Lower leg skin (tissue), 4 donors: Measurements from ENCODE around the gene TRAPPC2L. TPM values are rescaled to one million over a fixed set of nuclear protein-coding genes. Genes with fewer than 3 reads are reported as not detected.
A peak's percentile ranks its signal among the peaks of the same experiment; 100 is the strongest.

Experiments
- DNase-seq, 2 donors: peaks; one replicate each; pipeline ENCODE4 v3.0.0-alpha.2; 2019; ENCODE audit warnings: low spot score in 2 of 2
- H3K4me3 ChIP-seq: fragments of 200-600 bp; sonication (generic); 2 replicates; pipeline ENCODE4 v1.5.1; 2017; ENCODE audit warnings: mild to moderate bottlenecking, low read depth; ENCODE audit not compliant: poor library complexity, severe bottlenecking
- POLR2A ChIP-seq, 2 donors: fragments of 450-650 bp; IDR thresholded peaks; one replicate each; pipeline ENCODE4 v1.6.1; 2016 to 2017; ENCODE audit warnings: antibody characterized with exemption in 2 of 2, mild to moderate bottlenecking in 1 of 2, moderate library complexity in 1 of 2
- WGBS, 2 donors: methylation state at CpG; one replicate each; pipeline ENCODE4 v1.1.5; 2018; 5-methylcytosine and 5-hydroxymethylcytosine counted together
- intact Hi-C: fragments of 100-400 bp; cut with DNase I; formaldehyde crosslinking; loops from one replicate; pipeline ENCODE4 v1.15.0; 2023; ENCODE audit warnings: low total_unique reads
- total RNA-seq, 4 donors: library from RNA; depleted of rRNA; stranded (reverse); fragments of >200 nt; gene quantifications; one replicate each; pipeline ENCODE4 v1.1.0, GENCODE V29; 2016
- TF ChIP-seq, protein P1 (sequence below), 3 donors: fragments of 450-650 bp; IDR thresholded peaks; one replicate each; pipeline ENCODE4 v1.5.1; 2016; ENCODE audit warnings: antibody characterized with exemption in 3 of 3, mild to moderate bottlenecking in 3 of 3, moderate library complexity in 2 of 3

The TRAPPC2L gene
- total RNA-seq, 4 donors from 2014 or later: 29.9 to 43.0 (median 38.6) TPM

DNA sequence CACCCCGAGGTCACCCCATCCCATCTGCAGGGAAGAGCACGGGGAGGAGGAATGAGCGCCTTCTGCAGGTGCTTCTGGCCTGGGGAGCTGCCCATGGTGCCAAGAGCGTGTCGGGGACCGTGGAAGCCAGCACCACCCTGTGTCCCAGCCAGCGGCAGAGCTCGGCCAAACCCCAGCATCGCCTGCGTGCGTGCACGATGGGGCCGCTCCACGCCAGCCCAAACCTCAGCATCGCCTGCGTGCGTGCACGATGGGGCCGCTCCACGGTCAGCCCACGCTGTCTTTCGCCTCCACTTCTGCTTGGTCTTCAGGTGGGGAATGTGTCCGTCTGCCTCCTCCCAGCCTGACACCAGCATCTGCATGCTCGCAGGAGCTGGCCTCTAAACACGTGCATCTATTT, 14.1 kb upstream of the TRAPPC2L start:
- H3K4me3 ChIP-seq: no peak overlapping the region
- intact Hi-C loops: no loop called here
- no peak for DNase-seq
- TF ChIP-seq, protein P1, sequence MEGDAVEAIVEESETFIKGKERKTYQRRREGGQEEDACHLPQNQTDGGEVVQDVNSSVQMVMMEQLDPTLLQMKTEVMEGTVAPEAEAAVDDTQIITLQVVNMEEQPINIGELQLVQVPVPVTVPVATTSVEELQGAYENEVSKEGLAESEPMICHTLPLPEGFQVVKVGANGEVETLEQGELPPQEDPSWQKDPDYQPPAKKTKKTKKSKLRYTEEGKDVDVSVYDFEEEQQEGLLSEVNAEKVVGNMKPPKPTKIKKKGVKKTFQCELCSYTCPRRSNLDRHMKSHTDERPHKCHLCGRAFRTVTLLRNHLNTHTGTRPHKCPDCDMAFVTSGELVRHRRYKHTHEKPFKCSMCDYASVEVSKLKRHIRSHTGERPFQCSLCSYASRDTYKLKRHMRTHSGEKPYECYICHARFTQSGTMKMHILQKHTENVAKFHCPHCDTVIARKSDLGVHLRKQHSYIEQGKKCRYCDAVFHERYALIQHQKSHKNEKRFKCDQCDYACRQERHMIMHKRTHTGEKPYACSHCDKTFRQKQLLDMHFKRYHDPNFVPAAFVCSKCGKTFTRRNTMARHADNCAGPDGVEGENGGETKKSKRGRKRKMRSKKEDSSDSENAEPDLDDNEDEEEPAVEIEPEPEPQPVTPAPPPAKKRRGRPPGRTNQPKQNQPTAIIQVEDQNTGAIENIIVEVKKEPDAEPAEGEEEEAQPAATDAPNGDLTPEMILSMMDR (IDR thresholded peaks at IDR 0.05): no peak
- no peak for TF ChIP-seq POLR2A (IDR thresholded peaks at IDR 0.05)
- WGBS, 2 donors: 93 to 95% methylated on average over 25 of the region's 25 CpGs

DNA sequence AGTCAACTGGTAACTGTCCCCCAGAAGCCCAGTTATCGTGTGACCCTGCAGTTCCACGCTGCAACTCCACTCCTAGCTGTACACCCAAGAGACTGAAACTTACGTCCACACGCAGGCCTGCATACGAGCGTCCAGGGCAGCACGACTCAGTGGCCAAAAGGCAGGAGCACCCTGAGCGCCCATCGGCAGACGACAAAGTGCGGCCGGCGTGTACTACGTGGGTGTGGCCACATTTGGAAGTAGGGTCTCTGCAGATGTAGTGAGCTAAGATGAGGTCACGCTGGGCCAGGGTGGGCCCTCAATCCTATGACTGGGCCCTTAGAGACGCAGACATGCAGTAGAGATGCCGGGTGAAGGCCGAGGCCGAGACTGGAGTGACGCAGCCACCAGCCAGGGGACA, 13.7 kb upstream of the TRAPPC2L start:
- DNase-seq: no peak
- no peak overlapping the region for H3K4me3 ChIP-seq
- intact Hi-C loops: no loop called here
- 94 to 95% methylated on average over 20 of the region's 20 CpGs for WGBS, 2 donors
- TF ChIP-seq, protein P1 (IDR thresholded peaks at IDR 0.05): no peak
- no peak for TF ChIP-seq POLR2A (IDR thresholded peaks at IDR 0.05)

DNA sequence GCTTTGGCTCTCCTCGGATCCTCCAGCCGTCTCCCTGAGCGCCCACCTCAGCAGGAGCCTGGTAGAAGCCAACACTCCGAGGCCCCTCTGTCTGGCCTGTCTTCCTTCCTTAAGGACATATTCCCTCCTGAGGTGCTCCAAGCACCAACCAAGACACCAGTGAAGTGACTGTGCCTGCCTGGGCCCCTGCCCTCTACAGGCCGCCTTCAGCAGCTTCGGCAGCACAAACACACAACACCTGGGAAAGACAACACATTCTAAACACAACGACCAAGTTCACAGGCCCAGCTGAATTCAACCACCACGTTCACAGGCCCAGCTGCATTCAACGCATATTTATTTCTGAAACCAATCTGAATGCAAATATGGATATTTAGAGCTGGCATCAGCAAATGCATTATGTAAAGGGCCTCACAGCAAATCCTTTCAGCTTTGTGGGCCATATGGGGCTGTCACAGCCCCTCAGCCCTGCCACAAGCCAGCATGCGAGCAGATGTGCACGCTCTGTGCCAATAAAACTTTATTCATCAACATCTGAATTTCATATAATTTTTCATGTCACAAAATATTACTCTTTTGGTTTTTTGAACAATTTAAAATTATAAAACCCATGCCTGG, 12.4 kb upstream of the TRAPPC2L start:
- WGBS, 2 donors: 64 to 72% methylated on average over 11 of the region's 11 CpGs
- DNase-seq: no peak
- intact Hi-C loops: no loop called here
- TF ChIP-seq POLR2A (IDR thresholded peaks at IDR 0.05): no peak
- TF ChIP-seq, protein P1 (IDR thresholded peaks at IDR 0.05): no peak
- no peak overlapping the region for H3K4me3 ChIP-seq

DNA sequence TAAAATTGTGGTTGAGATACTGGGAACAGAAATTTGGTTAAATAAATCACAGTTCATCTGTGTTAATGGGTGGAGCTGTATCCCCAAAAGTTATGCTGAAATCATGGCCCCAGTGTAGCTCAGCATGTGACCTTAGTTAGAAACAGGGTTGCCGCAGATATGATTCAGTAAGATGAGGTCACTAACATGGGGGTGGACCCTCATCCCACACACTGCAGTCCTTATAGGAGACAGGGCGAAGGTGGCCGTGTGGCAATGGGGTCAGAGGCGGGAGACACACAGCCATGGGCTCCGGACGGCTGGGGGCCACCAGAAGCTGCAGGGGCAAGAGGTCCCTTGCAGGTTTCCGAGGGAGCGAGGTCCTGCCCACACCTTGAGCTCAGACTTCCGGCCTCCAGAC, 10.8 kb upstream of the TRAPPC2L start:
- DNase-seq: no peak
- TF ChIP-seq, protein P1 (IDR thresholded peaks at IDR 0.05): no peak
- no peak for TF ChIP-seq POLR2A (IDR thresholded peaks at IDR 0.05)
- no peak overlapping the region for H3K4me3 ChIP-seq
- intact Hi-C loops: no loop called here
- 93 to 94% methylated on average over 9 of the region's 9 CpGs for WGBS, 2 donors

DNA sequence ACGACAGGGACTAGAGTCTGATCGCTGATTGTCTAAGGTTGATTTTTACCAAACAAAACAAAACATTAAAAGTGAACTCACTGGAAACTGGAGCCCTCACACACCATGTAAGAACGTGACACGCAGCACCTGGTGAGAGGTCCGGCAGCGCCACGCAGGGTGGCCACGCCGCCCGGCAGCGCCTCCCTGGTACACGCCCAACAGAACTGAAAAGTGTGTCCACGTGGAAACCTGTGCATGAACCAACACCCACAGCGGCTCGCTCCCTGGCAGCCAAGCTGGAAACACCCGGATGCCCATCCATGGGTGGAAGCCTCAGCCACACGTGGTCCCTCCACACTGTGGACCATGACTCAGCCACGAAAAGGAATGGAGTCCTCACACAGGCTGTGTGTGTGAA, 9.3 kb upstream of the TRAPPC2L start:
- WGBS, 2 donors: 86 to 95% methylated on average over 17 to 18 of the region's 18 CpGs
- DNase-seq: peak in 1 of 2 donors; percentile 82

More for the DNA sequence above, 9.3 kb upstream of the TRAPPC2L start:
- TF ChIP-seq POLR2A (IDR thresholded peaks at IDR 0.05): no peak
- TF ChIP-seq, protein P1 (IDR thresholded peaks at IDR 0.05): no peak
- intact Hi-C loops: no loop called here
- no peak overlapping the region for H3K4me3 ChIP-seq
